Liver (tissue), 9 donors: ENCODE data around the gene HES6. TPM values are rescaled to one million over a fixed set of nuclear protein-coding genes. Genes with fewer than 3 reads are reported as not detected.

ENCODE experiments used
- DNase-seq: peaks from one replicate; pipeline ENCODE4 v3.0.0-alpha.2; 2017; ENCODE audit warnings: low spot score
- H3K27ac ChIP-seq, 2 donors: one replicate each; pipeline ENCODE4 v1.7.0; 2013; ENCODE audit warnings: inconsistent platforms in 2 of 2, low read length in 2 of 2, control low read depth in 1 of 2, low read depth in 1 of 2, mild to moderate bottlenecking in 1 of 2
- H3K27me3 ChIP-seq, 4 donors: one replicate each; pipeline versions ENCODE4 v1.6.1 to v1.7.0; 2013; ENCODE audit warnings: low read length in 3 of 4, inconsistent platforms in 1 of 4, mild to moderate bottlenecking in 1 of 4, moderate library complexity in 1 of 4; ENCODE audit not compliant: control insufficient read depth in 4 of 4, insufficient read depth in 4 of 4
- H3K36me3 ChIP-seq, 4 donors: one replicate each; pipeline versions ENCODE4 v1.6.1 to v1.7.0; 2013; ENCODE audit warnings: low read length in 3 of 4, mild to moderate bottlenecking in 3 of 4, low read depth in 1 of 4, moderate library complexity in 1 of 4; ENCODE audit not compliant: control insufficient read depth in 4 of 4, insufficient read depth in 3 of 4
- H3K4me1 ChIP-seq, 4 donors: one replicate each; pipeline versions ENCODE4 v1.6.1 to v1.7.0; 2013; ENCODE audit warnings: low read length in 3 of 4, mild to moderate bottlenecking in 3 of 4, moderate library complexity in 1 of 4; ENCODE audit not compliant: control insufficient read depth in 4 of 4, insufficient read depth in 4 of 4
- H3K4me3 ChIP-seq, 3 donors: one replicate each; pipeline versions ENCODE4 v1.6.1 to v1.7.0; 2013; ENCODE audit warnings: low read length in 3 of 3, control low read depth in 1 of 3, low read depth in 1 of 3, mild to moderate bottlenecking in 1 of 3
- H3K9ac ChIP-seq, 2 donors: one replicate each; pipeline ENCODE4 v1.7.0; 2013; ENCODE audit warnings: low read length in 2 of 2, mild to moderate bottlenecking in 2 of 2, moderate library complexity in 2 of 2, control low read depth in 1 of 2, low read depth in 1 of 2
- H3K9me3 ChIP-seq, 4 donors: one replicate each; pipeline versions ENCODE4 v1.6.1 to v1.7.0; 2013; ENCODE audit warnings: low read length in 3 of 4; ENCODE audit not compliant: control insufficient read depth in 4 of 4
- FOXA1 ChIP-seq: IDR thresholded peaks from 2 replicates; pipeline ENCODE4 v1.6.1; 2016; ENCODE audit warnings: antibody characterized with exemption
- GABPA ChIP-seq, 2 donors: IDR thresholded peaks in 1 of 2; conservative IDR thresholded peaks in 1 of 2; 2 replicates each; pipeline ENCODE4 v1.6.1; 2016; ENCODE audit warnings: antibody characterized with exemption in 2 of 2, mild to moderate bottlenecking in 1 of 2, moderate library complexity in 1 of 2
- HNF4A ChIP-seq, 2 donors: conservative IDR thresholded peaks; 2 replicates each; pipeline ENCODE4 v1.6.1; 2016; ENCODE audit warnings: antibody characterized with exemption in 2 of 2, mild to moderate bottlenecking in 2 of 2
- JUND ChIP-seq, 2 donors: IDR thresholded peaks; 2 replicates each; pipeline ENCODE4 v1.6.1; 2016; ENCODE audit warnings: antibody characterized with exemption in 2 of 2
- NR2F2 ChIP-seq: IDR thresholded peaks from 2 replicates; pipeline ENCODE4 v1.6.1; 2016; ENCODE audit warnings: antibody characterized with exemption
- RAD21 ChIP-seq, 2 donors: IDR thresholded peaks; 2 replicates each; pipeline ENCODE4 v1.6.1; 2016; ENCODE audit warnings: antibody characterized with exemption in 2 of 2, mild to moderate bottlenecking in 2 of 2
- RXRA ChIP-seq, 2 donors: IDR thresholded peaks; 2 replicates each; pipeline ENCODE4 v1.6.1; 2017 to 2018; ENCODE audit warnings: antibody characterized with exemption in 2 of 2, mild to moderate bottlenecking in 1 of 2
- SP1 ChIP-seq: IDR thresholded peaks from 2 replicates; pipeline ENCODE4 v1.6.1; 2018; ENCODE audit warnings: antibody characterized with exemption, mild to moderate bottlenecking
- TAF1 ChIP-seq: conservative IDR thresholded peaks from 2 replicates; pipeline ENCODE4 v1.6.1; 2016; ENCODE audit warnings: antibody characterized with exemption, mild to moderate bottlenecking
- YY1 ChIP-seq: IDR thresholded peaks from 2 replicates; pipeline ENCODE4 v1.6.1; 2016; ENCODE audit warnings: antibody characterized with exemption, mild to moderate bottlenecking
- WGBS: extraction: QIAGEN DNeasy Blood & Tissue Kit; methylation state at CpG from one replicate; pipeline ENCODE4 v1.1.7; 2013; 5-methylcytosine and 5-hydroxymethylcytosine counted together
- polyA plus RNA-seq, 2 donors: library from polyadenylated mRNA; stranded (reverse) in 1 of 2; unstranded in 1 of 2; fragments of 200-250 nt in 1 of 2; fragments of >200 nt in 1 of 2; fragmentation: Nextera tagmentation in 1 of 2; extraction: Ambion mirVana in 1 of 2; gene quantifications; one replicate each; pipeline versions ENCODE4 v1.2.1 to v1.2.3, GENCODE V29; 2013 to 2015
- total RNA-seq, 2 donors: library from RNA; depleted of rRNA; stranded (reverse); fragments of >200 nt; gene quantifications; one replicate each; pipeline ENCODE4 v1.2.3, GENCODE V29; 2014
- TF ChIP-seq, protein P1 (sequence below): IDR thresholded peaks from 2 replicates; pipeline ENCODE4 v1.6.1; 2016; ENCODE audit warnings: antibody characterized with exemption
- TF ChIP-seq, protein P2 (sequence below): IDR thresholded peaks from 2 replicates; pipeline ENCODE4 v1.6.1; 2016; ENCODE audit warnings: antibody characterized with exemption, mild to moderate bottlenecking
- TF ChIP-seq, protein P3 (sequence below): IDR thresholded peaks from 2 replicates; pipeline ENCODE4 v1.6.1; 2016; ENCODE audit warnings: antibody characterized with exemption
- donor health status: healthy.
- donor health status: healthy.
- donor health status: healthy.
- donor health status: healthy.
- donor health status: healthy.

Gene HES6
- total and polyA plus RNA-seq, 4 donors, result 1.7 to 13.2 (median 2.6) TPM

DNA sequence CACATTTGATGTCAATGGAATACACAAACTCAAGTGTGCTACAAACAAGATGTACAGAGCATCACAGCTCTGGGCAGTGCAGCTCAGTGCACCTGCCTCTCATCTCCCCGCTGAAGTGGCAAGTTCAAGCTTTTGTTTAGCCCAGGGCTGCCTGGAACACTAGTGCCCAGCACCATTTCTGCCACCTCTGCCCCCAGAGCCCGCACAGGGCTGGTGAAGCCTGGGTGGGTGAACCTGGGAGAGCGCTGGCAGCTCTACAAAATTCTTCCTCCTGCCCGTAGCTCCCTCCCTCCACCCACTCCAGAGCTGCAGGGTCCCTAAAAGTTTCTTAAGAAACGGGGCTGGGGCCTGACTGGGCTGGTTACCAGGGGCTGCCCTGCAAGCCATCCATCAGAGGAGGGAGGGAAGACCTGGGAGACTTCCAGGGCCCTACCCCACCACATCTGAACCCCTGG is 1.5 kb downstream of the HES6 start:
- Histone ChIP-seq H3K36me3 (no peaks in the 10 kb centered on the region), H3K9ac (no peak overlapping the region), H3K27ac (no peak overlapping the region), H3K27me3 (no peaks in the 10 kb centered on the region), H3K9me3 (no peaks in the 10 kb centered on the region), H3K4me1 (peaks cover 10 to 18% (median 13%) of the 10 kb centered on the region in 4 donors), H3K4me3 (no peak overlapping the region)
- 94% methylated on average over 5 of the region's 5 CpGs for WGBS
- no peak for DNase-seq
- TF ChIP-seq NR2F2, result no peak
- no peak for TF ChIP-seq JUND (IDR thresholded peaks at IDR 0.05)
- no peak for TF ChIP-seq YY1
- no peak for TF ChIP-seq GABPA (IDR thresholded peaks at IDR 0.05 in 1 of 2, conservative IDR thresholded peaks at IDR 0.05 in 1 of 2)
- TF ChIP-seq FOXA1, result no peak
- TF ChIP-seq RXRA (IDR thresholded peaks at IDR 0.05), result no peak
- TF ChIP-seq TAF1, result no peak
- TF ChIP-seq, protein P1, sequence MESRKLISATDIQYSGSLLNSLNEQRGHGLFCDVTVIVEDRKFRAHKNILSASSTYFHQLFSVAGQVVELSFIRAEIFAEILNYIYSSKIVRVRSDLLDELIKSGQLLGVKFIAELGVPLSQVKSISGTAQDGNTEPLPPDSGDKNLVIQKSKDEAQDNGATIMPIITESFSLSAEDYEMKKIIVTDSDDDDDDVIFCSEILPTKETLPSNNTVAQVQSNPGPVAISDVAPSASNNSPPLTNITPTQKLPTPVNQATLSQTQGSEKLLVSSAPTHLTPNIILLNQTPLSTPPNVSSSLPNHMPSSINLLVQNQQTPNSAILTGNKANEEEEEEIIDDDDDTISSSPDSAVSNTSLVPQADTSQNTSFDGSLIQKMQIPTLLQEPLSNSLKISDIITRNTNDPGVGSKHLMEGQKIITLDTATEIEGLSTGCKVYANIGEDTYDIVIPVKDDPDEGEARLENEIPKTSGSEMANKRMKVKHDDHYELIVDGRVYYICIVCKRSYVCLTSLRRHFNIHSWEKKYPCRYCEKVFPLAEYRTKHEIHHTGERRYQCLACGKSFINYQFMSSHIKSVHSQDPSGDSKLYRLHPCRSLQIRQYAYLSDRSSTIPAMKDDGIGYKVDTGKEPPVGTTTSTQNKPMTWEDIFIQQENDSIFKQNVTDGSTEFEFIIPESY, result no peak
- TF ChIP-seq, protein P2, sequence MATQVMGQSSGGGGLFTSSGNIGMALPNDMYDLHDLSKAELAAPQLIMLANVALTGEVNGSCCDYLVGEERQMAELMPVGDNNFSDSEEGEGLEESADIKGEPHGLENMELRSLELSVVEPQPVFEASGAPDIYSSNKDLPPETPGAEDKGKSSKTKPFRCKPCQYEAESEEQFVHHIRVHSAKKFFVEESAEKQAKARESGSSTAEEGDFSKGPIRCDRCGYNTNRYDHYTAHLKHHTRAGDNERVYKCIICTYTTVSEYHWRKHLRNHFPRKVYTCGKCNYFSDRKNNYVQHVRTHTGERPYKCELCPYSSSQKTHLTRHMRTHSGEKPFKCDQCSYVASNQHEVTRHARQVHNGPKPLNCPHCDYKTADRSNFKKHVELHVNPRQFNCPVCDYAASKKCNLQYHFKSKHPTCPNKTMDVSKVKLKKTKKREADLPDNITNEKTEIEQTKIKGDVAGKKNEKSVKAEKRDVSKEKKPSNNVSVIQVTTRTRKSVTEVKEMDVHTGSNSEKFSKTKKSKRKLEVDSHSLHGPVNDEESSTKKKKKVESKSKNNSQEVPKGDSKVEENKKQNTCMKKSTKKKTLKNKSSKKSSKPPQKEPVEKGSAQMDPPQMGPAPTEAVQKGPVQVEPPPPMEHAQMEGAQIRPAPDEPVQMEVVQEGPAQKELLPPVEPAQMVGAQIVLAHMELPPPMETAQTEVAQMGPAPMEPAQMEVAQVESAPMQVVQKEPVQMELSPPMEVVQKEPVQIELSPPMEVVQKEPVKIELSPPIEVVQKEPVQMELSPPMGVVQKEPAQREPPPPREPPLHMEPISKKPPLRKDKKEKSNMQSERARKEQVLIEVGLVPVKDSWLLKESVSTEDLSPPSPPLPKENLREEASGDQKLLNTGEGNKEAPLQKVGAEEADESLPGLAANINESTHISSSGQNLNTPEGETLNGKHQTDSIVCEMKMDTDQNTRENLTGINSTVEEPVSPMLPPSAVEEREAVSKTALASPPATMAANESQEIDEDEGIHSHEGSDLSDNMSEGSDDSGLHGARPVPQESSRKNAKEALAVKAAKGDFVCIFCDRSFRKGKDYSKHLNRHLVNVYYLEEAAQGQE, result no peak
- no peak for TF ChIP-seq SP1

DNA sequence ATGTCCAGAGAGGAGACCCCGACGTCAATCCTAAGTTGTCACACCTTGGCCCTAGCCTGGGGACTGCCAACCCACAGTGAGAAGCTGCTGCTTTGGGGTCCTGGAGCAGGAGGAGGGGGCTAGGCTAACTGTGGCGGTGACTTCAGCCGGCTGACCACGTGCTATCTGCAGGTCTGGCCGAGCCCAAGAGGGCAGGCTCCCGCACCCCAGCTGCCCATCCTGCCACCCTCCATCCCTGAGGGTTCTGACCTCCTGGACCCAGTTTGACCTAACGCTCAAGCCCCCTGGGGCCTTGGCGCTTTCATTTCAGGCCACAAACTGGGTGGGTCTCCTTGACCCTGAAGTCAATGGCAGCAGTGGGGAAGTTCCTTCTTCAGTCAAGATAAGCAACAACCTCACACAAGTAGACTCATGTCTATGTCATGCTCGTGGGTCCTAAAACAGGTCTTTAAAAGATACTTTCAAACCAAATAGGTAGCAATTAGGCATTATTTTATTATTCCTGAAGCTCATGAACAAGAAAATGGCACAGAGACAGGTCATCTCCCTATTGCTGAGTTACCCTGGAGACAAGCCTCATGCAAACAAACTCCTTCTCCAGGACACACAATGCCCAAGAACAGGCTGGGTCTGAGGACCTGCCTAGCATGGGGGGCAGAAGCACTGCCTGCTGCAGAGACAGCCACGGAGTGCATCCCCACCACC is 2.3 kb downstream of the HES6 start:
- Histone ChIP-seq H3K4me3 (no peak overlapping the region), H3K27me3 (no peaks in the 10 kb centered on the region), H3K36me3 (no peaks in the 10 kb centered on the region), H3K9ac (no peak overlapping the region), H3K9me3 (no peaks in the 10 kb centered on the region), H3K27ac (no peak overlapping the region), H3K4me1 (peaks cover 4 to 12% (median 9%) of the 10 kb centered on the region in 4 donors)
- WGBS, result 85% methylated on average over 11 of the region's 11 CpGs
- TF ChIP-seq HNF4A (conservative IDR thresholded peaks at IDR 0.05) (no peak), SP1 (no peak), YY1 (no peak), NR2F2 (no peak), GABPA (IDR thresholded peaks at IDR 0.05 in 1 of 2, conservative IDR thresholded peaks at IDR 0.05 in 1 of 2) (no peak), RAD21 (IDR thresholded peaks at IDR 0.05) (no peak)
- TF ChIP-seq, protein P3, sequence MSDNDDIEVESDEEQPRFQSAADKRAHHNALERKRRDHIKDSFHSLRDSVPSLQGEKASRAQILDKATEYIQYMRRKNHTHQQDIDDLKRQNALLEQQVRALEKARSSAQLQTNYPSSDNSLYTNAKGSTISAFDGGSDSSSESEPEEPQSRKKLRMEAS, result no peak
- TF ChIP-seq, protein P1, result no peak
- TF ChIP-seq, protein P2, result no peak
- DNase-seq, result no peak
